Neural crest cell (in vitro differentiated cells): Measurements from ENCODE around the gene GPR42. TPM values are rescaled to one million over a fixed set of nuclear protein-coding genes. Genes with fewer than 3 reads are reported as not detected.

Source experiments
- DNase-seq: peaks from one replicate; pipeline ENCODE4 v3.0.0; 2021; ENCODE audit warnings: low read depth, mixed read lengths, low spot score
- H3K27ac Mint-ChIP-seq: one replicate; pipeline ENCODE4 v1.8.0; 2021; ENCODE audit warnings: mild to moderate bottlenecking, mixed read lengths; ENCODE audit not compliant: unreplicated experiment
- H3K27me3 Mint-ChIP-seq: 2 replicates; pipeline ENCODE4 v1.8.0; 2021; ENCODE audit warnings: low read depth, mild to moderate bottlenecking, mixed read lengths
- H3K36me3 Mint-ChIP-seq: 2 replicates; pipeline ENCODE4 v1.8.0; 2021; ENCODE audit warnings: low read depth, mild to moderate bottlenecking, mixed read lengths
- H3K4me1 Mint-ChIP-seq: 2 replicates; pipeline ENCODE4 v1.8.0; 2021; ENCODE audit warnings: mixed read lengths
- H3K4me3 Mint-ChIP-seq: one replicate; pipeline ENCODE4 v1.8.0; 2021; ENCODE audit warnings: mild to moderate bottlenecking, mixed read lengths
- H3K9me3 Mint-ChIP-seq: 2 replicates; pipeline ENCODE4 v1.8.0; 2021; ENCODE audit warnings: mixed read lengths
- CTCF ChIP-seq: fragments of 200-600 bp; sonication (generic); conservative IDR thresholded peaks from 2 replicates; pipeline ENCODE4 v1.5.0; 2021; ENCODE audit warnings: antibody characterized with exemption, mild to moderate bottlenecking
- total RNA-seq: library from RNA; stranded (reverse); gene quantifications from 2 replicates; pipeline ENCODE4 v1.2.1, GENCODE V29; 2021

Gene GPR42
- total RNA-seq, 1 donor from 2014 or later, result not detected

- TF ChIP-seq CTCF, result no peak
- Mint-ChIP-seq H3K4me1 (no peaks in the 10 kb centered on the region), H3K9me3 (peaks cover 11% of the 10 kb centered on the region), H3K27me3 (peaks cover 53% of the 10 kb centered on the region), H3K27ac (no peak overlapping the region), H3K36me3 (peaks cover 6% of the 10 kb centered on the region), H3K4me3 (no peak overlapping the region)
- DNase-seq, result no peak
Observed at GRCh38 chr19:35379992-35380391, 9.1 kb downstream of the GPR42 start.

GRCh38 chr19:35380450-35381124 lies 9.7 kb downstream of the GPR42 start:
- H3K27ac Mint-ChIP-seq, result no peak overlapping the region
- no peak for DNase-seq

GRCh38 chr19:35381318-35381717 lies 10.4 kb downstream of the GPR42 start:
- Mint-ChIP-seq H3K36me3 (peaks cover 6% of the 10 kb centered on the region), H3K9me3 (peaks cover 12% of the 10 kb centered on the region), H3K27ac (no peak overlapping the region), H3K4me1 (no peaks in the 10 kb centered on the region), H3K27me3 (peaks cover 41% of the 10 kb centered on the region), H3K4me3 (no peak overlapping the region)
- no peak for DNase-seq
- no peak for TF ChIP-seq CTCF

More at GRCh38 chr19:35380450-35381124, 9.7 kb downstream of the GPR42 start:
- Mint-ChIP-seq H3K9me3 (peaks cover 11% of the 10 kb centered on the region), H3K4me1 (no peaks in the 10 kb centered on the region), H3K27me3 (peaks cover 48% of the 10 kb centered on the region), H3K36me3 (peaks cover 6% of the 10 kb centered on the region), H3K4me3 (no peak overlapping the region)
- TF ChIP-seq CTCF, result no peak

GRCh38 chr19:35381926-35382325 lies 11.1 kb downstream of the GPR42 start:
- H3K36me3 Mint-ChIP-seq, result peaks cover 9% of the 10 kb centered on the region
- H3K4me1 Mint-ChIP-seq, result no peaks in the 10 kb centered on the region
- peaks cover 14% of the 10 kb centered on the region for H3K9me3 Mint-ChIP-seq
- no peak overlapping the region for H3K27ac Mint-ChIP-seq
- peaks cover 38% of the 10 kb centered on the region for H3K27me3 Mint-ChIP-seq
- no peak for DNase-seq
- H3K4me3 Mint-ChIP-seq, result no peak overlapping the region
- TF ChIP-seq CTCF, result no peak

GRCh38 chr19:35383536-35383935 lies 12.7 kb downstream of the GPR42 start:
- DNase-seq, result no peak
- Mint-ChIP-seq H3K36me3 (peaks cover 9% of the 10 kb centered on the region), H3K27ac (no peak overlapping the region), H3K4me1 (no peaks in the 10 kb centered on the region), H3K27me3 (peaks cover 25% of the 10 kb centered on the region), H3K4me3 (no peak overlapping the region), H3K9me3 (peaks cover 14% of the 10 kb centered on the region)
- TF ChIP-seq CTCF, result no peak
